ENCODE data around the gene RNF43. TPM values are rescaled to one million over a fixed set of nuclear protein-coding genes. Genes with fewer than 3 reads are reported as not detected.

Gene RNF43
- total RNA-seq, 1 experiment from 2014 or later, result 42.2 TPM

- Histone ChIP-seq H3K79me2 (ENCODE audit: insufficient read depth, low read length) (peaks cover 92% of the 10 kb centered on the region), H3K4me2 (ENCODE audit: low read length) (peak overlapping the region; percentile 86), H3K27ac (ENCODE audit: low read depth, low read length) (peak overlapping the region; percentile 1; the same call in 1 of the 2 replicates), H2AFZ (ENCODE audit: low read depth, low read length, poor library complexity, severe bottlenecking) (no peak overlapping the region), H3K9me2 (ENCODE audit: insufficient read depth) (no peaks in the 10 kb centered on the region), H4K20me1 (ENCODE audit: insufficient read depth) (no peaks in the 10 kb centered on the region), H3K9me3 (ENCODE audit: control insufficient read depth in 1 of 2, insufficient read depth in 1 of 2, low read depth in 1 of 2, low read length in 2 of 2) (no peaks in the 10 kb centered on the region), H3K36me3 (ENCODE audit: control insufficient read depth in 1 of 2, insufficient read depth in 2 of 2, low read length in 2 of 2) (peaks cover 0 to 8% of the 10 kb centered on the region in 2 experiments; a peak in 2 of 4 replicates), H3K27me3 (ENCODE audit: insufficient read depth, low read length) (no peaks in the 10 kb centered on the region), H3K4me3 (replicated peaks in 1 of 2; ENCODE audit: low read depth in 1 of 2, low read length in 2 of 2) (peak overlapping the region; percentile 66 to 68; a peak in 3 of 4 replicates), H3K9ac (ENCODE audit: low read length) (peak overlapping the region; percentile 80), H3K4me1 (ENCODE audit: control insufficient read depth in 1 of 2, insufficient read depth in 2 of 2, low read length in 2 of 2) (peaks cover 72 to 94% of the 10 kb centered on the region in 2 experiments)
- TF ChIP-seq, protein P1, sequence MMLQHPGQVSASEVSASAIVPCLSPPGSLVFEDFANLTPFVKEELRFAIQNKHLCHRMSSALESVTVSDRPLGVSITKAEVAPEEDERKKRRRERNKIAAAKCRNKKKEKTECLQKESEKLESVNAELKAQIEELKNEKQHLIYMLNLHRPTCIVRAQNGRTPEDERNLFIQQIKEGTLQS (IDR thresholded peaks at IDR 0.05), result no peak
- TF ChIP-seq MAX (IDR thresholded peaks at IDR 0.05) (peak; percentile 26; the same call in 1 of the 2 replicates), TCF7L2 (IDR thresholded peaks at IDR 0.05; ENCODE audit: borderline replicate concordance, extremely low read depth, insufficient read depth, insufficient read length) (no peak), POLR2AphosphoS5 (IDR thresholded peaks at IDR 0.05; ENCODE audit: low read depth, low read length) (no peak), FOSL1 (IDR thresholded peaks at IDR 0.05; ENCODE audit: low read depth) (no peak; the same call in 1 of the 2 replicates), EZH2phosphoT487 (IDR thresholded peaks at IDR 0.05; ENCODE audit: borderline replicate concordance) (no peak), EZH2 (IDR thresholded peaks at IDR 0.05) (no peak), RAD21 (IDR thresholded peaks at IDR 0.05; ENCODE audit: low read depth) (no peak)
- TF ChIP-seq, protein P2, sequence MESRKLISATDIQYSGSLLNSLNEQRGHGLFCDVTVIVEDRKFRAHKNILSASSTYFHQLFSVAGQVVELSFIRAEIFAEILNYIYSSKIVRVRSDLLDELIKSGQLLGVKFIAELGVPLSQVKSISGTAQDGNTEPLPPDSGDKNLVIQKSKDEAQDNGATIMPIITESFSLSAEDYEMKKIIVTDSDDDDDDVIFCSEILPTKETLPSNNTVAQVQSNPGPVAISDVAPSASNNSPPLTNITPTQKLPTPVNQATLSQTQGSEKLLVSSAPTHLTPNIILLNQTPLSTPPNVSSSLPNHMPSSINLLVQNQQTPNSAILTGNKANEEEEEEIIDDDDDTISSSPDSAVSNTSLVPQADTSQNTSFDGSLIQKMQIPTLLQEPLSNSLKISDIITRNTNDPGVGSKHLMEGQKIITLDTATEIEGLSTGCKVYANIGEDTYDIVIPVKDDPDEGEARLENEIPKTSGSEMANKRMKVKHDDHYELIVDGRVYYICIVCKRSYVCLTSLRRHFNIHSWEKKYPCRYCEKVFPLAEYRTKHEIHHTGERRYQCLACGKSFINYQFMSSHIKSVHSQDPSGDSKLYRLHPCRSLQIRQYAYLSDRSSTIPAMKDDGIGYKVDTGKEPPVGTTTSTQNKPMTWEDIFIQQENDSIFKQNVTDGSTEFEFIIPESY (IDR thresholded peaks at IDR 0.05; ENCODE audit: extremely low read depth, insufficient replicate concordance, low read length), result no peak
- DNase-seq (ENCODE audit: low read depth, low spot score), result no peak
- BruUV-seq (replicated peaks), result no TSS peak
- CTCF ChIA-PET, result interaction anchor here (1.3 to 1.4 kb wide), 2 partner anchors 61 to 96 kb away, joined by 3 to 4 read pairs; partner anchors contain the start of gene SUPT4H1
- ATAC-seq, result no peak
- RAD21 ChIA-PET (ENCODE audit: low non-redundant PET in 1 of 2, low total read pairs in 2 of 2, uncharacterized antibody in 2 of 2, unreplicated experiment in 2 of 2), result no interaction called here
- POLR2A ChIA-PET, result interaction anchor here (0.7 to 2.0 kb wide), 6 partner anchors 14 to 218 kb away, joined by 3 to 9 read pairs (median 3); partner anchors contain the start of gene SUPT4H1
- intact Hi-C loops (cut with micrococcal nuclease), result no loop called here
Observed at GRCh38 chr17:58412961-58413586, 4.3 kb downstream of the RNF43 start.
